HL-60 (cell line): ENCODE measurements around the gene C22orf23.

Experiments used
- TF ChIP-seq, protein P1 (sequence below): IDR thresholded peaks from one replicate; pipeline ENCODE4 v1.5.1; 2011; ENCODE audit warnings: low read length, control low read depth, inconsistent platforms; ENCODE audit not compliant: insufficient read depth
- TF ChIP-seq, protein P2 (sequence below): IDR thresholded peaks from 2 replicates; pipeline ENCODE4 v1.6.1; 2012; ENCODE audit warnings: low read depth; ENCODE audit not compliant: insufficient replicate concordance

- TF ChIP-seq, protein P1, sequence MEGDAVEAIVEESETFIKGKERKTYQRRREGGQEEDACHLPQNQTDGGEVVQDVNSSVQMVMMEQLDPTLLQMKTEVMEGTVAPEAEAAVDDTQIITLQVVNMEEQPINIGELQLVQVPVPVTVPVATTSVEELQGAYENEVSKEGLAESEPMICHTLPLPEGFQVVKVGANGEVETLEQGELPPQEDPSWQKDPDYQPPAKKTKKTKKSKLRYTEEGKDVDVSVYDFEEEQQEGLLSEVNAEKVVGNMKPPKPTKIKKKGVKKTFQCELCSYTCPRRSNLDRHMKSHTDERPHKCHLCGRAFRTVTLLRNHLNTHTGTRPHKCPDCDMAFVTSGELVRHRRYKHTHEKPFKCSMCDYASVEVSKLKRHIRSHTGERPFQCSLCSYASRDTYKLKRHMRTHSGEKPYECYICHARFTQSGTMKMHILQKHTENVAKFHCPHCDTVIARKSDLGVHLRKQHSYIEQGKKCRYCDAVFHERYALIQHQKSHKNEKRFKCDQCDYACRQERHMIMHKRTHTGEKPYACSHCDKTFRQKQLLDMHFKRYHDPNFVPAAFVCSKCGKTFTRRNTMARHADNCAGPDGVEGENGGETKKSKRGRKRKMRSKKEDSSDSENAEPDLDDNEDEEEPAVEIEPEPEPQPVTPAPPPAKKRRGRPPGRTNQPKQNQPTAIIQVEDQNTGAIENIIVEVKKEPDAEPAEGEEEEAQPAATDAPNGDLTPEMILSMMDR, result no peak
- TF ChIP-seq, protein P2, sequence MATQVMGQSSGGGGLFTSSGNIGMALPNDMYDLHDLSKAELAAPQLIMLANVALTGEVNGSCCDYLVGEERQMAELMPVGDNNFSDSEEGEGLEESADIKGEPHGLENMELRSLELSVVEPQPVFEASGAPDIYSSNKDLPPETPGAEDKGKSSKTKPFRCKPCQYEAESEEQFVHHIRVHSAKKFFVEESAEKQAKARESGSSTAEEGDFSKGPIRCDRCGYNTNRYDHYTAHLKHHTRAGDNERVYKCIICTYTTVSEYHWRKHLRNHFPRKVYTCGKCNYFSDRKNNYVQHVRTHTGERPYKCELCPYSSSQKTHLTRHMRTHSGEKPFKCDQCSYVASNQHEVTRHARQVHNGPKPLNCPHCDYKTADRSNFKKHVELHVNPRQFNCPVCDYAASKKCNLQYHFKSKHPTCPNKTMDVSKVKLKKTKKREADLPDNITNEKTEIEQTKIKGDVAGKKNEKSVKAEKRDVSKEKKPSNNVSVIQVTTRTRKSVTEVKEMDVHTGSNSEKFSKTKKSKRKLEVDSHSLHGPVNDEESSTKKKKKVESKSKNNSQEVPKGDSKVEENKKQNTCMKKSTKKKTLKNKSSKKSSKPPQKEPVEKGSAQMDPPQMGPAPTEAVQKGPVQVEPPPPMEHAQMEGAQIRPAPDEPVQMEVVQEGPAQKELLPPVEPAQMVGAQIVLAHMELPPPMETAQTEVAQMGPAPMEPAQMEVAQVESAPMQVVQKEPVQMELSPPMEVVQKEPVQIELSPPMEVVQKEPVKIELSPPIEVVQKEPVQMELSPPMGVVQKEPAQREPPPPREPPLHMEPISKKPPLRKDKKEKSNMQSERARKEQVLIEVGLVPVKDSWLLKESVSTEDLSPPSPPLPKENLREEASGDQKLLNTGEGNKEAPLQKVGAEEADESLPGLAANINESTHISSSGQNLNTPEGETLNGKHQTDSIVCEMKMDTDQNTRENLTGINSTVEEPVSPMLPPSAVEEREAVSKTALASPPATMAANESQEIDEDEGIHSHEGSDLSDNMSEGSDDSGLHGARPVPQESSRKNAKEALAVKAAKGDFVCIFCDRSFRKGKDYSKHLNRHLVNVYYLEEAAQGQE, result no peak
Observed at GRCh38 chr22:37897807-37898206, 55.6 kb downstream of the C22orf23 start.
